PC-9 (cell line): ENCODE data around the gene RUNX1.

Experiments used
- CTCF ChIP-seq: fragments of 200-600 bp; sonication (generic); conservative IDR thresholded peaks from 2 replicates; pipeline ENCODE4 v1.6.1; 2017; ENCODE audit warnings: mixed run types, antibody characterized with exemption, mild to moderate bottlenecking, moderate library complexity
- EZH2 ChIP-seq: fragments of 200-600 bp; sonication (generic); IDR thresholded peaks from 2 replicates; pipeline ENCODE4 v1.8.0; 2017; ENCODE audit warnings: antibody characterized with exemption, low read depth

- TF ChIP-seq CTCF (no peak), EZH2 (no peak)
Measured at GRCh38 chr21:35091496-35091895, 42.4 kb upstream of the RUNX1 start.
